ENCODE data around the gene PTPN1. TPM values are rescaled to one million over a fixed set of nuclear protein-coding genes. Genes with fewer than 3 reads are reported as not detected.

PTPN1 gene
- total RNA-seq, 1 donor from 2014 or later = 8.4 TPM

- no peak overlapping the region for H3K4me3 ChIP-seq (ENCODE audit: low read length in 3 of 3)
- H3K36me3 ChIP-seq (ENCODE audit: control insufficient read depth in 3 of 3, insufficient read depth in 3 of 3, low read length in 3 of 3) = no peaks in the 10 kb centered on the region
- peaks cover 25 to 44% (median 40%) of the 10 kb centered on the region in 3 donors for H3K4me1 ChIP-seq (ENCODE audit: control insufficient read depth in 3 of 3, insufficient read depth in 3 of 3, low read length in 3 of 3)
- H3K27ac ChIP-seq (ENCODE audit: low read depth, low read length) = no peak overlapping the region
- no peak overlapping the region for H3K9ac ChIP-seq (ENCODE audit: low read depth in 1 of 3, low read length in 3 of 3)
- H3K27me3 ChIP-seq (ENCODE audit: control insufficient read depth in 3 of 3, insufficient read depth in 3 of 3, low read length in 3 of 3) = no peaks in the 10 kb centered on the region
- no peaks in the 10 kb centered on the region for H3K9me3 ChIP-seq (ENCODE audit: control insufficient read depth in 3 of 3, low read length in 3 of 3)
Measured at GRCh38 chr20:50519036-50519762, 9.0 kb downstream of the PTPN1 start.

DNA sequence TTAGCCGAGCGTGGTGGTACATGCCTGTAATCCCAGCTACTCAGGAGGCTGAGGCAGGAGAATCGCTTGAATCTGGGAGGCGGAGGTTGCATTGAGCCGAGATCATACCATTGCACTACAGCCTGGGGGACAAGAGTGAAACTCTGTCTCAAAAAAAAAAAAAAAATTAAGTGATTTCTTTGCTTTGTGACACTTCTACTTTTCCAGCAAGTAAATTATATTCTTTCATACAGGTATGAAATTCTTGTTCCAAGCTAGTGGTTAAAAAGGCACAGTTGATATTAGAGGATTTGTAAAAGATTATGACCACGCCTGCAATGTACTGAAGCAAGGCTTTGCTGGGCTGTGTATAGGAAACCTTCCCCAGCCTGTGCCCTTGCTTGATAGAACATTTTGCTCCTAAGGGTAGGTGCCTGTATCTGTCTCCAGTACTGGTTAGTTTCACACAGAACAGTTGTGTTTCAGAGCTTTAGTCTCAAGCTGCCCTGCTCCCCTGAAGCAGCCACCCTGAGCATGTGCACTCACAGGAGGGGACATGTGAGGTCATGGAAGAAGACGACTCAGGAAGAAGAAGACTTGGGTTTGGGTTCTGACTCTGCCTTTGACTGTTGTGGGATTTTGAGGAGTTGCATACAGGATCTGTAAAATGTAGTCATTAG is 10.2 kb downstream of the PTPN1 start:
- Histone ChIP-seq H3K9me3 (ENCODE audit: control insufficient read depth in 3 of 3, low read length in 3 of 3) (no peaks in the 10 kb centered on the region), H3K9ac (ENCODE audit: low read depth in 1 of 3, low read length in 3 of 3) (peak overlapping the region in 1 of 3 donors; percentile 18), H3K4me3 (ENCODE audit: low read length in 3 of 3) (no peak overlapping the region), H3K27ac (ENCODE audit: low read depth, low read length) (no peak overlapping the region), H3K27me3 (ENCODE audit: control insufficient read depth in 3 of 3, insufficient read depth in 3 of 3, low read length in 3 of 3) (no peaks in the 10 kb centered on the region), H3K4me1 (ENCODE audit: control insufficient read depth in 3 of 3, insufficient read depth in 3 of 3, low read length in 3 of 3) (peaks cover 20 to 34% (median 32%) of the 10 kb centered on the region in 3 donors), H3K36me3 (ENCODE audit: control insufficient read depth in 3 of 3, insufficient read depth in 3 of 3, low read length in 3 of 3) (no peaks in the 10 kb centered on the region)

- Histone ChIP-seq H3K27ac (ENCODE audit: low read depth, low read length) (no peak overlapping the region), H3K4me1 (ENCODE audit: control insufficient read depth in 3 of 3, insufficient read depth in 3 of 3, low read length in 3 of 3) (peaks cover 14 to 31% (median 28%) of the 10 kb centered on the region in 3 donors), H3K36me3 (ENCODE audit: control insufficient read depth in 3 of 3, insufficient read depth in 3 of 3, low read length in 3 of 3) (no peaks in the 10 kb centered on the region), H3K9ac (ENCODE audit: low read depth in 1 of 3, low read length in 3 of 3) (no peak overlapping the region), H3K4me3 (ENCODE audit: low read length in 3 of 3) (no peak overlapping the region), H3K27me3 (ENCODE audit: control insufficient read depth in 3 of 3, insufficient read depth in 3 of 3, low read length in 3 of 3) (no peaks in the 10 kb centered on the region), H3K9me3 (ENCODE audit: control insufficient read depth in 3 of 3, low read length in 3 of 3) (no peaks in the 10 kb centered on the region)
Measured at GRCh38 chr20:50521221-50522052, 11.3 kb downstream of the PTPN1 start.

GRCh38 chr20:50522053-50522674 is 12.0 kb downstream of the PTPN1 start:
- H3K4me1 ChIP-seq (ENCODE audit: control insufficient read depth in 3 of 3, insufficient read depth in 3 of 3, low read length in 3 of 3) = peaks cover 19 to 38% (median 34%) of the 10 kb centered on the region in 3 donors
- no peaks in the 10 kb centered on the region for H3K36me3 ChIP-seq (ENCODE audit: control insufficient read depth in 3 of 3, insufficient read depth in 3 of 3, low read length in 3 of 3)
- no peaks in the 10 kb centered on the region for H3K9me3 ChIP-seq (ENCODE audit: control insufficient read depth in 3 of 3, low read length in 3 of 3)
- H3K27ac ChIP-seq (ENCODE audit: low read depth, low read length) = no peak overlapping the region
- H3K9ac ChIP-seq (ENCODE audit: low read depth in 1 of 3, low read length in 3 of 3) = no peak overlapping the region
- no peaks in the 10 kb centered on the region for H3K27me3 ChIP-seq (ENCODE audit: control insufficient read depth in 3 of 3, insufficient read depth in 3 of 3, low read length in 3 of 3)
- H3K4me3 ChIP-seq (ENCODE audit: low read length in 3 of 3) = no peak overlapping the region

GRCh38 chr20:50523552-50524167 is 13.5 kb downstream of the PTPN1 start:
- H3K4me1 ChIP-seq (ENCODE audit: control insufficient read depth in 3 of 3, insufficient read depth in 3 of 3, low read length in 3 of 3) = peaks cover 19 to 36% (median 34%) of the 10 kb centered on the region in 3 donors
- no peak overlapping the region for H3K4me3 ChIP-seq (ENCODE audit: low read length in 3 of 3)
- no peak overlapping the region for H3K9ac ChIP-seq (ENCODE audit: low read depth in 1 of 3, low read length in 3 of 3)
- H3K27me3 ChIP-seq (ENCODE audit: control insufficient read depth in 3 of 3, insufficient read depth in 3 of 3, low read length in 3 of 3) = no peaks in the 10 kb centered on the region
- H3K9me3 ChIP-seq (ENCODE audit: control insufficient read depth in 3 of 3, low read length in 3 of 3) = no peaks in the 10 kb centered on the region
- H3K36me3 ChIP-seq (ENCODE audit: control insufficient read depth in 3 of 3, insufficient read depth in 3 of 3, low read length in 3 of 3) = no peaks in the 10 kb centered on the region
- no peak overlapping the region for H3K27ac ChIP-seq (ENCODE audit: low read depth, low read length)

DNA sequence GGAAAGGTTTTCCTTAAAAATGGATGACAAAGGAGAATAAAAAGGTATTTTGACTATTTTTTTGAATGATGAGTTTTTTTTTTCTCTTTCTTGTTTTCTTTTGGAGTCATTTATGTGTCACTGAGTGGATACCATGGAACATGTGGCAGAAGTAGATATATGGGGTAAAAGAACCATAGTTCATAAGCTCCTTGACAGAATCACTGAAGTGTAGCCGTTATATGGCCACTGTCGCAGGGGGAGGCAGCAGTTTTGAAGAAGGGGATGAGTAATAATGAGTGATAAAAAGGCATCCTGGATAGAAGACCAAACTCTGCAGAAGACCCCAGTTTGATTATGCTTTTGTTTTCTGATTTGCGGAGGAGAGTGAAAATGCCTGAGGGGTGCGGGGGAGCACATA is 15.5 kb downstream of the PTPN1 start:
- Histone ChIP-seq H3K27me3 (ENCODE audit: control insufficient read depth in 3 of 3, insufficient read depth in 3 of 3, low read length in 3 of 3) (no peaks in the 10 kb centered on the region), H3K36me3 (ENCODE audit: control insufficient read depth in 3 of 3, insufficient read depth in 3 of 3, low read length in 3 of 3) (no peaks in the 10 kb centered on the region), H3K4me3 (ENCODE audit: low read length in 3 of 3) (no peak overlapping the region), H3K9me3 (ENCODE audit: control insufficient read depth in 3 of 3, low read length in 3 of 3) (no peaks in the 10 kb centered on the region), H3K4me1 (ENCODE audit: control insufficient read depth in 3 of 3, insufficient read depth in 3 of 3, low read length in 3 of 3) (peaks cover 23 to 33% (median 30%) of the 10 kb centered on the region in 3 donors), H3K27ac (ENCODE audit: low read depth, low read length) (no peak overlapping the region), H3K9ac (ENCODE audit: low read depth in 1 of 3, low read length in 3 of 3) (no peak overlapping the region)

GRCh38 chr20:50526403-50526989 is 16.3 kb downstream of the PTPN1 start:
- Histone ChIP-seq H3K27ac (ENCODE audit: low read depth, low read length) (no peak overlapping the region), H3K27me3 (ENCODE audit: control insufficient read depth in 3 of 3, insufficient read depth in 3 of 3, low read length in 3 of 3) (no peaks in the 10 kb centered on the region), H3K36me3 (ENCODE audit: control insufficient read depth in 3 of 3, insufficient read depth in 3 of 3, low read length in 3 of 3) (no peaks in the 10 kb centered on the region), H3K9ac (ENCODE audit: low read depth in 1 of 3, low read length in 3 of 3) (peak overlapping the region in 2 of 3 donors; percentile 10 to 43), H3K9me3 (ENCODE audit: control insufficient read depth in 3 of 3, low read length in 3 of 3) (no peaks in the 10 kb centered on the region), H3K4me3 (ENCODE audit: low read length in 3 of 3) (no peak overlapping the region), H3K4me1 (ENCODE audit: control insufficient read depth in 3 of 3, insufficient read depth in 3 of 3, low read length in 3 of 3) (peaks cover 21 to 29% (median 28%) of the 10 kb centered on the region in 3 donors)

GRCh38 chr20:50527068-50527605 is 17.0 kb downstream of the PTPN1 start:
- H3K27ac ChIP-seq (ENCODE audit: low read depth, low read length) = no peak overlapping the region
- no peaks in the 10 kb centered on the region for H3K27me3 ChIP-seq (ENCODE audit: control insufficient read depth in 3 of 3, insufficient read depth in 3 of 3, low read length in 3 of 3)
- H3K9ac ChIP-seq (ENCODE audit: low read depth in 1 of 3, low read length in 3 of 3) = no peak overlapping the region
- no peaks in the 10 kb centered on the region for H3K9me3 ChIP-seq (ENCODE audit: control insufficient read depth in 3 of 3, low read length in 3 of 3)
- H3K4me3 ChIP-seq (ENCODE audit: low read length in 3 of 3) = no peak overlapping the region
- H3K36me3 ChIP-seq (ENCODE audit: control insufficient read depth in 3 of 3, insufficient read depth in 3 of 3, low read length in 3 of 3) = no peaks in the 10 kb centered on the region
- H3K4me1 ChIP-seq (ENCODE audit: control insufficient read depth in 3 of 3, insufficient read depth in 3 of 3, low read length in 3 of 3) = peaks cover 21 to 35% (median 28%) of the 10 kb centered on the region in 3 donors

GRCh38 chr20:50528129-50528528 is 17.9 kb downstream of the PTPN1 start:
- no peak overlapping the region for H3K9ac ChIP-seq (ENCODE audit: low read depth in 1 of 3, low read length in 3 of 3)
- peaks cover 20 to 34% (median 26%) of the 10 kb centered on the region in 3 donors for H3K4me1 ChIP-seq (ENCODE audit: control insufficient read depth in 3 of 3, insufficient read depth in 3 of 3, low read length in 3 of 3)

More at GRCh38 chr20:50528129-50528528, 17.9 kb downstream of the PTPN1 start:
- H3K27ac ChIP-seq (ENCODE audit: low read depth, low read length) = no peak overlapping the region
- H3K27me3 ChIP-seq (ENCODE audit: control insufficient read depth in 3 of 3, insufficient read depth in 3 of 3, low read length in 3 of 3) = no peaks in the 10 kb centered on the region
- H3K4me3 ChIP-seq (ENCODE audit: low read length in 3 of 3) = no peak overlapping the region
- H3K36me3 ChIP-seq (ENCODE audit: control insufficient read depth in 3 of 3, insufficient read depth in 3 of 3, low read length in 3 of 3) = no peaks in the 10 kb centered on the region
- no peaks in the 10 kb centered on the region for H3K9me3 ChIP-seq (ENCODE audit: control insufficient read depth in 3 of 3, low read length in 3 of 3)

Data from skeletal muscle tissue (tissue), 4 donors.